ENCODE data around the gene KRTAP4-9.

GRCh38 chr17:41103896-41104295 is 1.3 kb upstream of the KRTAP4-9 start:
- TF ChIP-seq, protein P1, sequence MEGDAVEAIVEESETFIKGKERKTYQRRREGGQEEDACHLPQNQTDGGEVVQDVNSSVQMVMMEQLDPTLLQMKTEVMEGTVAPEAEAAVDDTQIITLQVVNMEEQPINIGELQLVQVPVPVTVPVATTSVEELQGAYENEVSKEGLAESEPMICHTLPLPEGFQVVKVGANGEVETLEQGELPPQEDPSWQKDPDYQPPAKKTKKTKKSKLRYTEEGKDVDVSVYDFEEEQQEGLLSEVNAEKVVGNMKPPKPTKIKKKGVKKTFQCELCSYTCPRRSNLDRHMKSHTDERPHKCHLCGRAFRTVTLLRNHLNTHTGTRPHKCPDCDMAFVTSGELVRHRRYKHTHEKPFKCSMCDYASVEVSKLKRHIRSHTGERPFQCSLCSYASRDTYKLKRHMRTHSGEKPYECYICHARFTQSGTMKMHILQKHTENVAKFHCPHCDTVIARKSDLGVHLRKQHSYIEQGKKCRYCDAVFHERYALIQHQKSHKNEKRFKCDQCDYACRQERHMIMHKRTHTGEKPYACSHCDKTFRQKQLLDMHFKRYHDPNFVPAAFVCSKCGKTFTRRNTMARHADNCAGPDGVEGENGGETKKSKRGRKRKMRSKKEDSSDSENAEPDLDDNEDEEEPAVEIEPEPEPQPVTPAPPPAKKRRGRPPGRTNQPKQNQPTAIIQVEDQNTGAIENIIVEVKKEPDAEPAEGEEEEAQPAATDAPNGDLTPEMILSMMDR (IDR thresholded peaks at IDR 0.05): no peak
- TF ChIP-seq POLR2A (IDR thresholded peaks at IDR 0.05): no peak
